Activated naive CD4-positive, alpha-beta T cell (primary cell): ENCODE results near the gene MYMX.
"Not testable (repeated sequence)": the region's sequence is repeated elsewhere in the genome, so short reads cannot be mapped to it uniquely, and the experiment has no call there.

ENCODE experiments used
- DNase-seq, 4 experiments: peaks; one replicate each; lab custom pipeline; 2025; lab: John Stamatoyannopoulos, UW

Gene MYMX

DNA sequence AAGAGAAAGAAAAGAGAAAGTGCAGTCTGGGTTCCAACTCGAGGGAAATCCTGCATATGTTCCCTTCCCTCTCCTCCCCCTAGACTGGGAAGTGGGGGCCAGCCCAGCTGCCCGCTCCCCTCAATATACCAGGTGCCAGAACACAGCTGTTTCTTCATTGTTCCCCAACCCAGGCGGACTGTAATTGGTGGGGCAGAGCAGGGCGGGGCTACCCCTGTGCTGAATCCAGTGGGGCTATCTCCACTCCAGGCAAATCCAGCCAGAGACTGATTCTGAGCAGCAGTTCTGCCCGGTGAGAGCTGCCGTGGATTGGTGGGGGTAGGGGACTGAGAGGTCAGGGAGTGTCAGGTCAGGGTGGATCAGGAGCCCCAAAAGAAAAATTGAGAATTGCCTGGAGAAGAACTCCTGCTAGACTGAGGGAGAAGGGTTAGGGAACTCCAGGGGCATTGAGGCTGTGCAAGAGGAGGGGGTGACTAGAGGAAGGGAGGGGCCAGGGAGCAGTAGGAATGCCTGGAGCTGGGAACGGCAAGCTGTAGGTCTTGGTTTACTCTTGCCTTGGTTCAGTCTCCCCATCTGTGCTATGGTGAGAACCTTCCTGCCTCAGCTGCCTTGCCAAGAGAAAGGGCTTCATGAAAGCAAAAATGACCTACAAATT, at the start of gene MYMX:
Gene MYMX (plus strand): TSS at position 250 of the 655 bp plus-strand sequence. CDS start 546 bp downstream, outside the sequence.
- DNase-seq, result no peak

DNA sequence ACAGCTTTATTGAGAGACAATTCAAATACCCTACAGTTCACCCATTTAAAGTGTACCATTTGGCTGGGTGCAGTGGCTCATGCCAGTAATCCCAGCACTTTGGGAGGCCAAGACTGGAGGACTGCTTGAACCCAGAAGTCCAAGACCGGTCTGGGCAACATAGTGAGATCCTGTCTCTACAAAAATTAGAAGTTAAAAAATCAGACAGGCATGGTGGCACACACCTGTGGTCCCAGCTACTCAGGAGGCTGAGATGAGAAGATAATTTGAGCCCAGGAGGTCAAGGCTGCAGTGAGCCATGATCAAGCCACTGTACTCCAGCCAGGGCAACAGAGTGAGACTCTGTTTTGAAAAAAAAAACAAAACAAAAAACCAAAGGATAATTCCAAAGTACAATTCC, 49.2 kb upstream of the MYMX start:
- DNase-seq, result no peak

DNA sequence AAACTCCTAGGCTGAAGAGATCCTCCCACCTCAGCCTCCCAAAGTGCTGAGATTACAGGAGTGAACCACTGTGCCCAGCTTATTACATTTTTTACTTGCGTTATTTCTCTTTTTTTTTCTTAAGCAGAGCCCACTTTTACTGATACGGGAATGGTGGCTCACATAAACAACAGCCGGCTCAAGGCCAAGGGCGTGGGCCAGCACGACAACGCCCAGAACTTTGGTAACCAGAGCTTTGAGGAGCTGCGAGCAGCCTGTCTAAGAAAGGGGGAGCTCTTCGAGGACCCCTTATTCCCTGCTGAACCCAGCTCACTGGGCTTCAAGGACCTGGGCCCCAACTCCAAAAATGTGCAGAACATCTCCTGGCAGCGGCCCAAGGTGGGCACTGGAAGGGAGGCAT, 47.6 kb upstream of the MYMX start:
- no peak for DNase-seq

DNA sequence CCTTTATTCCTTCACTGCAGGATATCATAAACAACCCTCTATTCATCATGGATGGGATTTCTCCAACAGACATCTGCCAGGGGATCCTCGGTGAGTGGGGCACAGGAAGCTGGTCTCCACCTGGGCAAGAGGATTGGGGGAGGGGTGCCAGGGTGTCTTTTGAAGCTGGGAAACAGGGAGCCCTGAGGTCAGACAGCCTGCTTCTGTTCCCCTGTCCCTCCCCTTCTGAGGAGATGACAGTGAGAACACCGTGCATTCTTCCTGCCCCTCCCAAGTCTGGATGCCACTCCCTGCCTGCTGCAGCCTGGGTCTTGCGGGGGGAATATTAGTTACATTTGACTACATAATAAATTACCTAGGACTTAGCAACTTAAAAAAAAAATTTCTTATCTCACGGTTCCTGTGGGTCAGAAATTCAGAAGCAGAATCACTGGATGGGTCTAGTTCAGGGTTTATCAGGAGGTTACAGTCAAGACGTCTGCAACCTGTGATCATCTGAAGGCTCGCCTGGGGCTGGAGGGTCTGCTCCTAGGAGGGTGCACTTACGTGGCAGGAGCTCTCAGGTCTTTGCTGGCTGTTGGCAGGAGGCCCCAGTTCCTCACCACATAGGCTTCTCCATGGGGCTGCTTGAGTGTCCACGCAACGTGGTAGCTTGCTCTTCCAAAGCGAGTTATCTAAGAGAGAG, 46.7 kb upstream of the MYMX start:
- no peak for DNase-seq

DNA sequence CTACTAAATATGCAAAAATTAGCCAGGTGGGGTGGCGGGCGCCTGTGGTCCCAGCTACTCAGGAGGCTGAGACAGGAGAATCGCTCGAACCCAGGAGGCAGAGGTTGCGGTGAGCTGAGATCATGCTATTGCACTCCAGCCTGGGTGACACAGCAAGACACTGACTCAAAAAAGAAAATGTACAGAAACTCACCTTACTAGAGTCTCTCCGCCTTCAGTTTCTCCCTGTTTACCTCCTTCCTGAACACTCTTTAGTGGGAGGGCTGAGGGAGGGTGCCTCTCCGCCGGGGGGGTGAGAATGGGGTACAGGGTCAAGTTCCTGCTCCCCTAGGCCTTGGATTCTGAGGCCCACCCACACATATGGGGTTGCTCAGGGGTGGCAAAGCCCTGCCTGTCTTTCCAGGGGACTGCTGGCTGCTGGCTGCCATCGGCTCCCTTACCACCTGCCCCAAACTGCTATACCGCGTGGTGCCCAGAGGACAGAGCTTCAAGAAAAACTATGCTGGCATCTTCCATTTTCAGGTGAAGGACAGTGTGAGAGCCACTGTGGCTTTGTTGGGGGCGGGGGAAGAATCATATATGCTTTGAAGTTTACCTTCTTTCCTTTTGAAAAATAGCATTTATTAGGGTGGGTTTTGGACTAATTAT, 44.7 kb upstream of the MYMX start:
- no peak for DNase-seq

DNA sequence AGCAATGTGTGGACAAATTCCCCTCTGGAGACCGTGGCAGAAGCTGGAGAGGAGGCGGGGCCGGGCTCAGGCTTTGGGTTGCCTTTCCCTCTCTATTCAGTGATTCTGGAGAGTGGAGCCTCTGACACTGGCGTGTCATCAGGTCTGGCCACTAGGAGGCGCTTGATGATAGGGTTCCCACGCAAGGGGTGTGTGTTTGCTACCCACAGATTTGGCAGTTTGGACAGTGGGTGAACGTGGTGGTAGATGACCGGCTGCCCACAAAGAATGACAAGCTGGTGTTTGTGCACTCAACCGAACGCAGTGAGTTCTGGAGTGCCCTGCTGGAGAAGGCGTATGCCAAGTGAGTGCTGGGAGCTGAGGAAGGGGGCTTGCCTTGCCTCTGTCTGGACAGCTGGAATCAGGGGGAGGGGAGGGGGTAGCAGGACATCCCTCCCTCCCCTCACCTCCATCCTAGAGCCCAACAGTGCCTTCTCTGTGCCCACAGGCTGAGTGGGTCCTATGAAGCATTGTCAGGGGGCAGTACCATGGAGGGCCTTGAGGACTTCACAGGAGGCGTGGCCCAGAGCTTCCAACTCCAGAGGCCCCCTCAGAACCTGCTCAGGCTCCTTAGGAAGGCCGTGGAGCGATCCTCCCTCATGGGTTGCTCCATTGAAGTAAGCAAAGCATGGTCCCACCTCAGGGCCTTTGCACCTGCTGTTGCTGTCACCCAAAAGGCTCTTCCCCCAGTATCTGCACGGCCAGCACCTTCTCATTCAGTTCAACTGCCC, 43.8 kb upstream of the MYMX start:
- DNase-seq, result peak; percentile 47 to 69 (median 64)

DNA sequence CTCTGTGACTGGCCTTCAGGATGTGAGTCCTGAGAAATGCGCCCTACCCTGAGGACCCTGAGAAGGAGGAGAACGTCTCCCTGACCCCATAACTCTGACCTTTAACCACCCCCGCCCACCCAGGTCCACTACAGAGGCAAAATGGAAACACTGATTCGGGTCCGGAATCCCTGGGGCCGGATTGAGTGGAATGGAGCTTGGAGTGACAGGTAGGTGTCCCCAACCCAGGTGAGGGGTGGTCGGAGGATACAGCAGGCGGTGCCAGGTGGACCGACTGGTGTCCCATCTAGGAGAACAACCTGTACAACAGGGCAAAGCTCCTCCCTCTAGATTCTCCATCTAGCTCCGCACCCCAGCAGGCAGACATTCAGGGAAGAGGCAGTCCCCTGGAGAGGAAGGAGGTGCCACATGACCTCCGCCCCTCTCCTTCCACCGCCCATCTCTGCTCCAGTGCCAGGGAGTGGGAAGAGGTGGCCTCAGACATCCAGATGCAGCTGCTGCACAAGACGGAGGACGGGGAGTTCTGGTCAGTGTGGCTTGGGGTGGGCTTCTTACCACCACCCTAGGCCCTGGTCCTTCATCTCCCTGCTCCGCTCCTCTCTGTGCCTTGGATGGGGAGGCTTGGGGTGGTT, 40.5 kb upstream of the MYMX start:
- DNase-seq, result no peak

DNA sequence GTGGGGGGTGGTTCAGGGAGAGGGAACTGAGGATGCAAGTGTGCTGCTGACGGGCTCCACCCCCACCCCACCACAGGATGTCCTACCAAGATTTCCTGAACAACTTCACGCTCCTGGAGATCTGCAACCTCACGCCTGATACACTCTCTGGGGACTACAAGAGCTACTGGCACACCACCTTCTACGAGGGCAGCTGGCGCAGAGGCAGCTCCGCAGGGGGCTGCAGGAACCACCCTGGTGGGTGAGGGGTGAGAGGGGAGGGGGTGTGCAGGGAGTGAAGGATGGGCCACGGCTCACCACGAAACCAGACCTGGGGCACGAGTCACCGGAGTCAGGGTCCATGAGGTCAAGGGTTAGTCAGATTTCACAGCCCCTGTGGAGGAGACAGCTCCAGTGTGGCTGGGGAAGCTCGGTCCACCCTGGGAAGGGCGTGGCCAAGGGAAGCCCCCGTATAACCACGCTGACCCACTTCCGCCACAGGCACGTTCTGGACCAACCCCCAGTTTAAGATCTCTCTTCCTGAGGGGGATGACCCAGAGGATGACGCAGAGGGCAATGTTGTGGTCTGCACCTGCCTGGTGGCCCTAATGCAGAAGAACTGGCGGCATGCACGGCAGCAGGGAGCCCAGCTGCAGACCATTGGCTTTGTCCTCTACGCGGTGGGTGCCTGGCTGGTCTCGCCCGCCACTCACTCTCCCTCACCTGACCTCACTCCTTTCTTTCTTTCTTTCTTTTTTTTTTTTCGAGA, 39.8 kb upstream of the MYMX start:
- DNase-seq, result no peak

DNA sequence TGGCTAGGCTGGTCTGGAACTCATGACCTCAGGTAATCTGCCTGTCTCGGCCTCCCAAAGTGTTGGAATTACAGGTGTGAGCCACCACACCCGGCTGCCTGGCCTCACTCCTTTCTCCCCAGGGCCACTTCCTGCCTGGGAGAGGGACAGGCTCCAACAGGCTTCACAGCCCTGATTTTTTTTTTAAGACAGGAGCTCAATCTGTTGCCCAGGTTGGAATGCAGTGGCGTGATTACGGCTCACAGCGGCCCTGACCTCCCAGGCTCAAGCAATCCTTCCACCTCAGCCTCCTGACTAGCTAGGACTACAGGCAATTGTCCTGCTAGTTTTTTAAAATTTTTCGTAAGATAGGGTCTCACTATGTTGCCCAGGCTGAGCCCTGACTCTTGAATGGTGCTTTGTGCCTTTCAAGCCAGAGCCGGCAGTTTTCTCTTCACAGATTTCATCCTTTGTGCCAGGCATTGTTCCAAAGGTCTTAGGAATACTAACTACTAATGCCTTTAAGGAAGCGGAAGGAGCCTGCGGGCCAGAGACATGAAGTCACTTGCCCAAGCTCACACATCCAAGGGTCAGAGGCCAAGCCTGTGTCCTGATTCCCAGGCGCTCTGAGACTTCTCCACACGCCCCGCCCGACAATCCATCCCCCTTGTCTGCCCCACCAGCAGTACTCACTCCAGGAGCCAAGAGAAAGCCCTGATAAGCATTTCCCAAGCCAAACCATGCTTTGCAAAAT, 38.9 kb upstream of the MYMX start:
- DNase-seq, result no peak

DNA sequence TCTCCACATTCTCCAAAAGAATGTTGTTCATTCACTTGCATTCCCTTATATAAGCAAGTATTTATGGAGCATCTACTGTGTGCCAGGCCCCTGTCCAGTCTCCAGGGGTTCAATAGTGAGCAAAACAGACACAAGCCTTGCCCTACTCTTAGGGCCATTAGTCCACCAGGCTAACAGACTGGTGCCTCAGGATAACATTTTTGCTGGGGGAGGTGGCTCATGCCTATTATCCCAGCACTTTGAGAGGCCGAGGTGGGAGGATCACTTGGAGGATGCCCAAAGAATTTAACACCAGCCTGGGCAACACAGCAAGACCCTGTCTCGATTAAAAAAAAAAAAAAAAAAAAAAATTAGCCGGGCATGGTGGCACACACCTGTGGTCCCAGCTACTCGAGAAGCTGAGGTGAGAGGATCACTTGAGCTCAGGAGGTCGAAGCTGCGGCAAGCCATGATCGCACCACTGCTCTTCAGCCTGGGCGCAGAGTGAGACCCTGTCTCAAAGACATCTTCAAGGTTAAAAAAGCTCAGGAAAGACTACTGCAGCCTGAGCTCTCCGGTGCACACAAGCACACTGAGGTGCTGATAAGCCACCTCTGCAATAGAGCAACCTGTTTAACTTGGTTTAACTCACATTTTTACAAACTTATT, 38.2 kb upstream of the MYMX start:
- no peak for DNase-seq

DNA sequence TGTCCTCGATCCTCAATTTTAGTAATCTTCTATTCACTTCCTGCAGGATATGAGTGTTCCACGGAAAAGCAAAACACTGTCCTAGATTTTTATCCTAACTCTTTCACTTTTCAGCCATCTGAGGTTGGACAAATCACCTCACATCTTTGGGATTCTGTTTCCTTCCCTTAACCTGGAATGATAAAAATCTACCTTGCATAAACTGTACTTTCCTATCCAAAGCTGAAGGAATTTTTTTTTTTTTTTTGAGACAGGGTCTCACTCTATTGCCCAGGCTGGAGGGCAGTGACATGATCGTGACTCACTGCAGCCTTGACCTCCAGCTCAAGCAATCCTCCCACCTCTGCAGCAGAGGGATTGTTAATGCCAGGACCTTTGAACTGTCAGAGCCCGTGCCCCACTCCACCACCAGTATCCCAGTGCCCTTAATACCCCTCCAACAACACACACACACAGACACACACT, 37.6 kb upstream of the MYMX start:
- DNase-seq, result no peak

DNA sequence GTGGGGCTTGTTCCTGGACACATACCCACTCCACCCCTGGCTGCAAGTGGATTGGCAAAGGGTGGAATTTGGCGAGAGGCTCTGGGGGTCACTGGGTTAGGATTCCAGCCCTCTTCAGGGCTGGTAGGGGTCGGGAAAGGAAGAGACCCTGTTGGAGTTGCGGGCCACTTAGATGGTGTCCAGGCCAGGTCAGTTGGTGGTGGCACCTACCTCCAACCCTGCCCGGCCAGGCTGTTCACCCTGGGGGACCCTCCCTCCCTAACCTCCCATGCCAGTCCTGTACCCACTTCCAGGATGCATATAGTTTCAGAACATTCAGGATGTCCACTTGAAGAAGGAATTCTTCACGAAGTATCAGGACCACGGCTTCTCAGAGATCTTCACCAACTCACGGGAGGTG, 37.1 kb upstream of the MYMX start:
- DNase-seq, result no peak

DNA sequence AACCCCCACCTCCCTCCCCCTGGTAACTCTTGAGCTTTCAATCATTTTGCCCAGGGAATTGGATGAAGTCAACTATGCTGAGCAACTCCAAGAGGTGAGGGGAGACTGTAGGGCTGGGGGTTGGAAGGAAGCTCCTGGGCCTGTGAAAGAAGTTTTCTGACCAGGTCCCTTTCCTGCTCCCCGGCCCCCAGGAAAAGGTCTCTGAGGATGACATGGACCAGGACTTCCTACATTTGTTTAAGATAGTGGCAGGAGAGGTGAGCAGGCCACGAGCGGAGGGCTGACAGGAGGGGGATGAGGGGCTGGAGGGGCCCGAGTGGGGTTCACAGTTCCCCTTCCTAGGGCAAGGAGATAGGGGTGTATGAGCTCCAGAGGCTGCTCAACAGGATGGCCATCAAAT, 36.3 kb upstream of the MYMX start:
- no peak for DNase-seq

DNA sequence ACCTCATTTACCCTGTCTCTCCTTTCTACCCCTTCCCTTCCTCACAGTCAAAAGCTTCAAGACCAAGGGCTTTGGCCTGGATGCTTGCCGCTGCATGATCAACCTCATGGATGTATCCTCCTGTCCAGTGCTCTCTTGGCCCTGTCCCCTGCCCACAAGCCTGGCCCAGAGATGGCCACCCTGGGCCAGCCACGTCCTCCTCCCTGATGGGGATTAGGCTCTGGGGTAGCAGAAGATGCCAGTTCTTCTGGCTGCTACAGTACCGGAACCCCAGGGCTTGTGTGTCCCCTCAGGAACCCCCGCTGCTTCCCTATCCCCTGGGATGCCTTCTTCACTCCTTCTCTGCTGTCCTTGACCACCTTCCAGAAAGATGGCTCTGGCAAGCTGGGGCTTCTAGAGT, 35.8 kb upstream of the MYMX start:
- DNase-seq, result no peak

DNA sequence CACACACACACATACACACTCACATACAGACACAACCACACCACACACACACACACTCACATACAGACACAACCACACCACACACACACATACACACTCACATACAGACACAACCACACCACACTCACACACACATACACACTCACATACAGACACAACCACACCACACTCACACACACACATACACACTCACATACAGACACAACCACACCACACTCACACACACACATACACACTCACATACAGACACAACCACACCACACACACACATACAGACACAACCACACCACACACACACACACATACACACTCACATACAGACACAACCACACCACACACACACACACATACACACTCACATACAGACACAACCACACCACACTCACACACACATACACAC, 34.9 kb upstream of the MYMX start:
- not testable (repeated sequence) for DNase-seq

DNA sequence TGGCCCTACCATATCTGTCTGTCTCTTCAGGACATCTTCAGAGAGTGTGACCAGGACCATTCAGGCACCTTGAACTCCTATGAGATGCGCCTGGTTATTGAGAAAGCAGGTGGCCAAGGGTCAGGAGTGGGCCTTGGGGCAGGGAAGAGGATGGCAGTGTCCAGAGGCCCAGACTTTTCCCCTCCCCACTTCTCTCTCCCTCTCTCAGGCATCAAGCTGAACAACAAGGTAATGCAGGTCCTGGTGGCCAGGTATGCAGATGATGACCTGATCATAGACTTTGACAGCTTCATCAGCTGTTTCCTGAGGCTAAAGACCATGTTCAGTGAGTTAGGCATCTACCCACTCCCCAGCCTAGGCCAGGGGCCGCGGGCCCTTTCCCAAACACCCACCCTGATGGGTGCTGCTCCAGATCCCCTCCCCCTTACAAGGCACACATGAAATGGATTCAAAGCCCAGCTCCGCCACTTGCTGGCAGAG, 33.8 kb upstream of the MYMX start:
- no peak for DNase-seq

DNA sequence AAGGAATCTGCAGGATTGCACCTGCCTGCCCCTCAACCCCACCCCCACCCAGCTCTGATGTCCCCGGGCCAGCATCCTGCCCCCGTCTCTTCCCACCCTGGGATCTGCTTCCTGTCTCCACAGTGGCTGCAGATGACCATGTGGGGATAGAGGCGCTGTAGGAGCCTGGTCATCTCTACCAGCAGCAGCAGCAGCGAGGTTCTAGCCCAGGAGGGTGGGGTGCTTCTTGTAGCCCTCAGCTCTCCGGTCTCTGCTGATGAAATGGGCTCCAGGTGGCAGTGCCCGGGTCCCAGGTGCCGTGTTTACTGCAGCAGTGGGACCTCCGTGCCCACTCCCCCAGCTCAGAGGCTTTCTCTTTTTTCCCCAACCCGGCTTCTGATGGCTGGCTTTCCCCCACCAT, 32.9 kb upstream of the MYMX start:
- DNase-seq, result no peak

DNA sequence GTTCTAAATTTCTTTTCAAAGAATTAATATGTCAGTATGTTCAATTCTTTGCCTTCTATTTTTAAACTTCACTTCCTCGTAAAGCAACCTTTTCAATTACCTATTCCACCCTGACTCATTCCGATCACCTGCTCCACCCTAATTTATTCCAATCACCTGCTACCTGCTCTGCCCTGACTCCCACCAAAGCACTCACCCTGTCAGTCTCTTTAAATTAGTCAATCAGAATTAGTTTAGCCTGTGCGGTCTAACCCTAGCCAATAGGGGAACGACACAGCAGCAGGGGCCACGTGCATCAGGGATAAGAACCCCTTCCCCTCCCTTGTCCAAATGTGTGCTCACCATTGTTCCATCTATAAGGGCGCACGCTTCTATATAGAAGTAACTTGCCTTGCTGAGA, 31.4 kb upstream of the MYMX start:
- DNase-seq, result not testable (repeated sequence)

DNA sequence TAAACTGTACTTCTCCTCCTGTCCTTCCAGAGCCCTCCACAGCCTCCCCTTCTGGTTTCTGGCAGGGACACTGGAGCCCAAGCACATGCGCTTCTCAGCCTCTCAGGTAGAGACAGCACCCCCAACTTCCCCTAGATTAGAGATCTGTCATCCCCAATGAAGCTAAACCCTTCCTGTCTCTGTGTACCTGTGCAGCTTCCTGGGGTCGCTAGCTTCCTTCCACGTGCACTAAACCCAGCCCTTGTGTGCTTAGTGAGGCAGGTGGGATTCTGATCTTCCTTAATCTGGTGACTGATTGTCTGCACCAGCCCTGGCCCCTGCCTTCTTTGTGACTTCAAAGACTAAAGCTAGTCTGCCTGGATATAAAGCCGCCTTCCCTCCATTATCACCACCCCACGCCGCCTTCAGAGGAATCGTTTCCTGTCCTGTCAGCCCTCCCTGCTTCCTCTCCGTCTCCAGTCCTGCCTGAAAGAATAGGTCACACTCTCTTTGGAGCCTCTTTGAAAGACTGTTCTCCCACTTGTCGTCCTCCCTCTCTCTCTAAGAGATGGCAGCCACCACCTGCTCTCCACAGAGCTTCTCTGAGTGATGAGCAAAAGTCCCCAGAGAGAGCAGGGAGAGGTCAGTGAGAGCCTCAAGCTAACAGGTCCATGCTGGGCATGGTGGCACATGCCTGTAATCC, 30.6 kb upstream of the MYMX start:
- no peak for DNase-seq
